ENCODE results near the gene PAGR1.

The PAGR1 gene

GRCh38 chr16:29820271-29820701, 4.3 kb downstream of the PAGR1 start, which contains the start of gene MVP:
Gene MVP (plus strand): TSS chr16:29820462. CDS start chr16:29830550, 10,088 bp downstream.
- H3K79me2 ChIP-seq (ENCODE audit: insufficient read depth, low read length) = peaks cover 21% of the 10 kb centered on the region
- no peaks in the 10 kb centered on the region for H3K9me2 ChIP-seq (replicated peaks; ENCODE audit: insufficient read depth, low read length)
- TF ChIP-seq CTCF (IDR thresholded peaks at IDR 0.05; ENCODE audit: insufficient read depth, low read length, poor library complexity, severe bottlenecking) (no peak), EZH2phosphoT487 (conservative IDR thresholded peaks at IDR 0.05; ENCODE audit: low read length) (no peak)
- H3K27me3 ChIP-seq (ENCODE audit: low read length) = no peaks in the 10 kb centered on the region
- H4K20me1 ChIP-seq (ENCODE audit: low read depth, low read length) = no peaks in the 10 kb centered on the region
- H3K9ac ChIP-seq (ENCODE audit: low read length) = peak within 1 kb of the TSS; percentile 45
- no peaks in the 10 kb centered on the region for H3K9me3 ChIP-seq (ENCODE audit: insufficient read depth, low read length)
- H3K4me3 ChIP-seq (ENCODE audit: insufficient read depth, low read length, poor library complexity, severe bottlenecking) = peak within 1 kb of the TSS; percentile 48
- no peak within 1 kb of the TSS for H2AFZ ChIP-seq (ENCODE audit: low read depth, low read length, severe bottlenecking)
- peaks cover 5% of the 10 kb centered on the region for H3F3A ChIP-seq (ENCODE audit: insufficient read depth)
- peak within 1 kb of the TSS; percentile 55 for H3K4me2 ChIP-seq (ENCODE audit: low read depth, low read length, poor library complexity, severe bottlenecking)
- 0 out of 2 replicates have a peak, but pooled peaks cover 2% of the 10 kb centered on the region for H3K36me3 ChIP-seq (ENCODE audit: low read length)
- H3K27ac ChIP-seq (ENCODE audit: low read depth, low read length) = no peak within 1 kb of the TSS

GRCh38 chr16:29820730-29821642, 5.0 kb downstream of the PAGR1 start:
- H3K4me2 ChIP-seq (ENCODE audit: low read depth, low read length, poor library complexity, severe bottlenecking) = peak overlapping the region; percentile 55
- H3K79me2 ChIP-seq (ENCODE audit: insufficient read depth, low read length) = peaks cover 21% of the 10 kb centered on the region
- H3K27me3 ChIP-seq (ENCODE audit: low read length) = no peaks in the 10 kb centered on the region
- H3K36me3 ChIP-seq (ENCODE audit: low read length) = 0 out of 2 replicates have a peak, but pooled peaks cover 2% of the 10 kb centered on the region
- H3K27ac ChIP-seq (ENCODE audit: low read depth, low read length) = no peak overlapping the region
- TF ChIP-seq EZH2phosphoT487 (conservative IDR thresholded peaks at IDR 0.05; ENCODE audit: low read length) = no peak
- TF ChIP-seq CTCF (IDR thresholded peaks at IDR 0.05; ENCODE audit: insufficient read depth, low read length, poor library complexity, severe bottlenecking) = no peak
- no peaks in the 10 kb centered on the region for H4K20me1 ChIP-seq (ENCODE audit: low read depth, low read length)
- no peak overlapping the region for H2AFZ ChIP-seq (ENCODE audit: low read depth, low read length, severe bottlenecking)
- H3K4me3 ChIP-seq (ENCODE audit: insufficient read depth, low read length, poor library complexity, severe bottlenecking) = no peak overlapping the region
- peaks cover 5% of the 10 kb centered on the region for H3F3A ChIP-seq (ENCODE audit: insufficient read depth)
- H3K9ac ChIP-seq (ENCODE audit: low read length) = peak overlapping the region; percentile 45
- no peaks in the 10 kb centered on the region for H3K9me2 ChIP-seq (replicated peaks; ENCODE audit: insufficient read depth, low read length)
- no peaks in the 10 kb centered on the region for H3K9me3 ChIP-seq (ENCODE audit: insufficient read depth, low read length)

DNA sequence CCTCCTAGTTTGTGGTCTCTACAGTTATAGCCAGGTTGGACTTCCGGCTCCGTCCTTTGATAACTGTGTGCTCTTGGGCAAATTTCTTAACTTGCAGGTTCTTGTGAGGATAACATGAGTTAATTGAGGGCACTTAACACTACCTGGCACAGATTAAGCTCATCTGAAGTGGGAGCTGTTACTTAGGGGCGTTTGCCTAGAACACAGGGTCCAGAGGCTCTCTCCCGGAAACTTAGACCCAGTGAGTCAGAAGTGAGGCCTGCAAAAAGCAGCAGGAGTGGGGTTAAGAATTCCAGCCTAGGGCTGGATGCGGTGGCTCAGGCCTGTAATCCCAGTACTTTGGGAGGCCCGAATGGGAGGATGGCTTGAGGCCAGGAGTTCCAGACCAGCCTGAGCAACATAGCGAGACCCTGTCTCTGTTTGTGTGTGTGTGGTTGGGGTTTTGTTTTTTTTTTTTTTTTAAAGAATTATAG, 5.7 kb downstream of the PAGR1 start:
- Histone ChIP-seq H3K79me2 (ENCODE audit: insufficient read depth, low read length) (peaks cover 17% of the 10 kb centered on the region), H3K36me3 (ENCODE audit: low read length) (0 out of 2 replicates have a peak, but pooled peaks cover 2% of the 10 kb centered on the region), H3F3A (ENCODE audit: insufficient read depth) (peaks cover 5% of the 10 kb centered on the region), H3K9me3 (ENCODE audit: insufficient read depth, low read length) (no peaks in the 10 kb centered on the region), H3K9ac (ENCODE audit: low read length) (peak overlapping the region; percentile 45; the same call in 1 of the 2 replicates), H3K4me2 (ENCODE audit: low read depth, low read length, poor library complexity, severe bottlenecking) (no peak overlapping the region), H4K20me1 (ENCODE audit: low read depth, low read length) (no peaks in the 10 kb centered on the region), H3K27ac (ENCODE audit: low read depth, low read length) (no peak overlapping the region), H2AFZ (ENCODE audit: low read depth, low read length, severe bottlenecking) (no peak overlapping the region), H3K9me2 (replicated peaks; ENCODE audit: insufficient read depth, low read length) (no peaks in the 10 kb centered on the region), H3K4me3 (ENCODE audit: insufficient read depth, low read length, poor library complexity, severe bottlenecking) (no peak overlapping the region), H3K27me3 (ENCODE audit: low read length) (no peaks in the 10 kb centered on the region)
- TF ChIP-seq CTCF (IDR thresholded peaks at IDR 0.05; ENCODE audit: insufficient read depth, low read length, poor library complexity, severe bottlenecking) = no peak
- TF ChIP-seq EZH2phosphoT487 (conservative IDR thresholded peaks at IDR 0.05; ENCODE audit: low read length) = no peak
